Lung microvascular endothelial cell (primary cell): ENCODE data around the gene THEMIS. TPM values are rescaled to one million over a fixed set of nuclear protein-coding genes. Genes with fewer than 3 reads are reported as not detected.
A peak's percentile ranks its signal among the peaks of the same experiment; 100 is the strongest.
"Not testable (repeated sequence)": the region's sequence is repeated elsewhere in the genome, so short reads cannot be mapped to it uniquely, and the experiment has no call there.

Experiments
- DNase-seq, 2 donors: peaks; one replicate each; pipeline versions ENCODE4 v3.0.0 to v3.0.0-alpha.2; 2010; ENCODE audit warnings: low read depth in 2 of 2
- total RNA-seq: library from RNA; depleted of rRNA; stranded (reverse); fragments of >200 nt; gene quantifications from 2 replicates; pipeline ENCODE4 v1.2.1, GENCODE V29; 2014

THEMIS gene, protein sequence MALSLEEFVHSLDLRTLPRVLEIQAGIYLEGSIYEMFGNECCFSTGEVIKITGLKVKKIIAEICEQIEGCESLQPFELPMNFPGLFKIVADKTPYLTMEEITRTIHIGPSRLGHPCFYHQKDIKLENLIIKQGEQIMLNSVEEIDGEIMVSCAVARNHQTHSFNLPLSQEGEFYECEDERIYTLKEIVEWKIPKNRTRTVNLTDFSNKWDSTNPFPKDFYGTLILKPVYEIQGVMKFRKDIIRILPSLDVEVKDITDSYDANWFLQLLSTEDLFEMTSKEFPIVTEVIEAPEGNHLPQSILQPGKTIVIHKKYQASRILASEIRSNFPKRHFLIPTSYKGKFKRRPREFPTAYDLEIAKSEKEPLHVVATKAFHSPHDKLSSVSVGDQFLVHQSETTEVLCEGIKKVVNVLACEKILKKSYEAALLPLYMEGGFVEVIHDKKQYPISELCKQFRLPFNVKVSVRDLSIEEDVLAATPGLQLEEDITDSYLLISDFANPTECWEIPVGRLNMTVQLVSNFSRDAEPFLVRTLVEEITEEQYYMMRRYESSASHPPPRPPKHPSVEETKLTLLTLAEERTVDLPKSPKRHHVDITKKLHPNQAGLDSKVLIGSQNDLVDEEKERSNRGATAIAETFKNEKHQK
- total RNA-seq = not detected in 2 replicates

DNA sequence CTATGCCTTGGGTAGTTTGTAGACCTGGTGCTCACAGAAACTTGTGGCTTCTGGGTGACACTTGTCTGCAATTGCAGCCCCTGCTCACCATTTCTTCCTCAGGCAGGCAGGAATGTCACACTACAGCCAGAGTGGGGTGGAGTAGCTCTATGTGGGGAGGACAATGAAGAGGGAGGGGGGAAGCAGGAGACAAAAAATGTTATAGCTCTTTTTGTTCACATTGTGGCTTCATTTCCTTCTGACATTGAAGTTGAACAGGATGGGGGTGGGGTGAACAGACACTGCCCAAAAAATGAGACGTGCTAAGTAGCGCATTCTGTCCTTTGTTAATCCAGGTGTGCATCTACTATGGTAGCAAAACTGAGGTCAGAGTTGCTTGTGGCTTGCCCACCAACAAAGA is at the start of gene THEMIS:
TSS of gene THEMIS (minus strand) at position 124 of the 400 bp plus-strand sequence. CDS start 126 bp downstream, outside the sequence.
- DNase-seq = no peak

DNA sequence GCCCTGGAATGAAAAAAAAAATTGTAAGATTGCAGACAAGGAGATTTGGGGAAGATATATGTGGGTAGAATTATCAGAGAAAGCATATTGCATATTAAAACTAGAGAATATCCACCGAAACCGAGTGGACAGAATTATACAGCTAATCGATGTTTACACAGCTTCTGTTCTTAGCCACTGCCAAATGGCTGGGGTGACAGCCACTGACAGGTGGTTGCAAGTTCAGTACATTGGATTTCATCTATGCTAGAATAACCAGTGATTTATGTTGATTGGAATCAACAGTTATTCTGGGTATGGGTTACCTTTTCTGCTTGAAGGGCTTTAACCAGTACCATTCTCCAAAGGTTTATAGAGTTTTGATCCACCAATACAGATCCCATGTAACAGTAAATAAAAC is 48.4 kb upstream of the THEMIS start:
- DNase-seq = no peak

DNA sequence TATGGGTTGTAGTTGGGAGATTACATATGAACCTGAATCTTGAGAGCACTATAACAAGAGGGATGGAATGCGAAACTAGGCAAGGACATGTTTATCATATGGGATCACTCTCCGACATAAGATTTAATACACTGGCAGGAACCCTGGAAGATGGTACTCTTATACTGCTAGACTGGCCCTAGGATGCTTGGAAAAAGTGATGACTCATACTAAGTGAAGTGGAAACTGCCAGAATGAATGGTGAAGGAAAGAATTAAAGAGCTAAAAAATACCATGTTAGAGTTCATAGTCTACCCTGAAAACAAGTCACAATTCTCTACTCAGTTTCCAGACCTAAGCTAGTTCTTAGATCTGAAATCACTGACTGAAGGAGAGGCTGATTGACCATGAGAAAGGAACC is 45.5 kb upstream of the THEMIS start:
- no peak for DNase-seq

DNA sequence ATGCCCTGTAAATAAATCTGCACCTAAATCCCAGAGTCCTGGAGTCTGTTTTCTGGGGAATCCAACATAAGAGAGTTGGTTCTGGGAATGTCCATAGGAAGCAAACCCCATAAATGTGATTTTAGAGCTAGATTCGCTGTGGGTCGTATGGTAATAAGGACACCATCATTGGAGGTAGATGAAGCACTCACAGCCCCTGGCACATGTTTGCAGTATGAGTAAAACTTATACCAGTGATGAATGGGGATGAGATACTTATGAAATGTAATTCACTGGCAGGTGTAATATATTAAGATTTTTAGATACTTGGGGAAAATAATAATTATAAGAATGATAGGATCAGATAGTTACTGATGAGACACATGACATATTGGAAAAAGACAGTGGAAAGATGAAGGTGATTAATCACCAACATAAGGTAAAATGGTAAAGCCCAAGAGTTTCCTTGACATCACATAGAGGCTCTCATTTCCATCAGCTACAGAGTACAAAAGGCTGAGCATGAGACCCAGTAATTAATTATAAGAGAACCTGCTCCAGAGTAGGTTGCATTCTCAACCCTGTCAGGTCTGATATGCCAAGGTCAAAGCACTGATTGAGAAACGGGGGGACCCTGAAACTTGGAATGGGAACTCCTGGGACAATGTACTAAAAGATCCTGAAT is 44.7 kb upstream of the THEMIS start:
- no peak for DNase-seq

DNA sequence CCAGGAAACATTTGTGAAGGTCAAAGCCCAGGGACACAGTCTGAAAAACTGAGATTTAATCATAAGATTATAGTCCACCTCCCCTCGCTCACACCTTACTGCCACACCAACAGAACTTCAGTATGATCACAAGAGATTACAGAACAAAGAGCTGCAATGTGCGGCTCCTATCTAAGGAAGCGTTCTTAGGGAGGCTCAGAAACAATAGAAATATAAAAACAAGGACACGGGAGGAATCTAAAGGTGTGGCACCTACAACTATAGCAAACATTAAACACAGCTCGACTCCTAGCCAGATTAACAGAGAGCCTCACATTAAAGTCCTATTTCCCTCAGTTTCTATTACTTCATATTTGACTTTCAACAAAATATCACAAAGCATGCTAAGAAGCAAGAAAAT is 40.4 kb upstream of the THEMIS start:
- no peak for DNase-seq

DNA sequence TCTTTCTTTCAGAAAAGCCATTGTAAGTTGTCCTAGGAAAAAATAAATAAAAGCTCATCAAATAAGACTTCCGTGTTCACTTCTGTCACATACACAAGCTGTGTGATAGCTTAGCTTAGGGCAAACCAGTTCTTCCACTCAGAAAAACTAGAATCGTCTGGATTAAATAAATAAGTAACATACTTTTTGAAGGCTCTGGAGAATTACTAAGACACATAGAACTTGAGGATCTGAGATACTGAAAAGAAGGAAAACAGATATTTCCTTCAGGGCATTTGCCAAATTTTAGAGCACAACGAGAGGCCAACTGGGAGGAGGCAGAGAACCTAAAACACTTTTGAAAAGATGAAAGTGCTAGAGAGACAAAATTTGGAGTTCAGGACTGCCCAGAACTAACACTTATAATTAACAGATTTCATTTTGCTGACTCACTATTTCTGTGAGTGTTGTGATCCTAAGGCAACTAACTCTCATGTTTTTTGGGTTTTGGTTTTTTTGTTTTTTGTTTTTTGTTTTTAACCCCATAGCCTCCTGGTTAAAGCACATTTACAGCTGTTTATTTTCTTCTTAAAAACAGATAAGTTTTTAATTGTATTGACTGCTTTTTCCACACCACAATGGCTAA is 38.7 kb upstream of the THEMIS start:
- peak; percentile 4 to 20 for DNase-seq

DNA sequence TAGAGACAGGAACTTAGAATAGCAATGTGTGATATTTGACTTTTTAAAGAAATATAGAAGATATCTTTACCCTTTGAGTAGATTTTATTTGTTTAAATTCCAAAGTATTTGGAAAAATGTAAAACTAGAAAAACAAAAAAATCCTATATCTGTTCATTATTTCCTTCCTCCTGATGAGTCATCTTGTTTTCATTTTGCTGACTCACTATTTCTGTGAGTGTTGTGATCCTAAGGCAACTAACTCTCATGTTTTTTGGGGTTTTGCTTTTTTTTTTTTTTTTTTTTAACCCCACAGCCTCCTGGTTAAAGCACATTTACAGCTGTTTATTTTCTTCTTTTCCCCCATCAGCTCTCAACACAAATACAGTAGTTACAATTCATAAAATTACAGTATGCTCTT is 37.8 kb upstream of the THEMIS start:
- DNase-seq = peak; percentile 66 to 76

DNA sequence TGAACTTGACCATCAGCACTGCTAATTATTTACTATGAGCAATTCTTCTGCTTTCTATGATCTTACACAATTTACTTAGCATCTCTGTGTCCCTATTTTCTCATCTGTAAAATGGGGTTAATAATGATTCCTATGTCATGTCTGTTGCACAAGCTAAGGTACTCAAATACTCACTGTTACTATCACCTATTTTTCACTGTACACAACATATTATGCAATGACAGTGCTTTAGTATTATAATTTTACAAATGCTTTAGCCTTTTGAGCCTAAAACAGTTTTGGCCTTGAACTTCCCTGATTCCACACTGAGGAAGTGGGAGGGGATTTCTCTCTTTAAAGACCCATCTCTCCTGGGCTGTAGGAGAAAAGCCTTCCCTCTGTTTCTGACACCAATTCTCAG is 36.9 kb upstream of the THEMIS start:
- no peak for DNase-seq

DNA sequence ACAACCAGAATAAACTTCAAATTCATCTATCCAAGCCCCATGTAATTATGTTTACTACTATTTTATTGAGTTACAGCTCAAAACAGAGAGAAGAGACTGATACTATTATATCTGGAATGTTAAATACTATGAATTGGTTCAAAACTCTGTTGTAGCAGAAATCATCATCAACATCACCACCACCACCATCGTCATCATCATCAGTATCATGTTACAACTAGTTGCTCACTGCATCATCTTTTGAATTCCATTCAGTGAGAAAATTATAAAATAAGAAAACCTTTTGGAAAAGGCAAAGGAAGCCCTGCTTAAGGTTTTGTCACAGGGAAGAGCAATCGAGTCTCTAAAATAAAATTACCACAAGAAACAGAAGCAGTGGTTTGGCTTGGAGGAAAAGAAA is 36.2 kb upstream of the THEMIS start:
- no peak for DNase-seq

DNA sequence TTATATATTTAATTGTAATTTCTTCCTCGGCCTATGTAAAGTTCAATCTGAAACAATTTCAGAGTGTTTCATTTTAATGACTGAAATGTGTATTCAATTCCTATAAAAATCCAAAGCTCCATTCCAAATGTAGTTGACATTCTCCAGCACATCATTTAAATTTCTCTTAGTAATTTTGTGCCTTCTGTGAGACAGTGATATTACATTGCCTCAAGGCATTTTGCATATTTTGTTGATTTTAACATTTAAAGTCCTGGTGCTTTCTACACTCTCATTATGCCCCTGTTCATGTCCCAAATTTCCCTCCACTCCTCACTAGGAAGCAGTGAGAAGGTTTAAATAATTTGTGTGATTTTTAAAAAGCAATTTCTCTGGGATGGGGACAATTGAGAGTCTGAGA is 34.1 kb upstream of the THEMIS start:
- no peak for DNase-seq

DNA sequence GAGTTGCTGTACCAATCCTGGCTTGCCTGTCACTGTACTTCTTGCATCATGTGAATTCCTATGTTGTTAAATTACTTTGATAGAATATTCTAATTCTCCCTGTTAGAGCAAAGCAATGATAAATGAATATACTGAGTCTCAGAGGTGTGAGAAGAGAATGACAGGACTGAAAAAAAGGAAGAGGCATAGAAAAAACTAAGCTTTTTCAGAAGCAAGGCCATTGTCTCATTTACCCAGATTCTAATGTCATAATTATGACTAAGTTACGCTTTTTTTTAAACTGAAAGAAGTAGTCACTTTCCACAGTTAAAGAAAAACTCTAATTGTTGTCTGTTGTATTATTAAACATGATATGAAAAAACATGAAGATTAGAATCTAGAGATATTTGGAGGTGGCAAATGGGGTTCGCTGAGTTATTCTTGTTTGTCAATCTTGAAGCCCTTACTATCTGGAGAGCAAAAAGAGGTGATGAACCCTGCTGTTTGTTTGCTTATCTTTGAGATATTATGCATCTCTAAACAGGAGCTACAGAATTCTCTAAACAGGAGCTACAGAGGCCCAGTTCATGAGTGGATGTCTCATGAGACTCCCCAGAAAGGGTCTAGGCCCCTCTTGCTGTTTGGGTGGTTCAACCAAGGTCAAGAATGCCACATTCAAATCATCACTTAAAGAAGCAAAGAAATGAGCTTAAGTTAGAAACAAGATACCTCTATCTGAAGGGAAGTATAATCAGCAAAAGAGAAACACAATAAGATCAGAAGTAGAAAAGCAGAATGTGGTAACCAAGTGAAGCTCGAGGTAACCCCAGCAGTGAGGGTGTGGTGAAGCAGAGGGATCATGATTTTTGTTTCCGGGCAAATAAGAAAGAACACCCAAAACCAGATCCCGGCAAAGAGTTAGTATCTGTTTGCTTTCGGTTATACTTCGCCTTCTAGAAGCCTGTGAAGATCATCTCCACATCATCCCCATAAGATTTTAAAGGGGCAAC is 33.3 kb upstream of the THEMIS start:
- DNase-seq = no peak

DNA sequence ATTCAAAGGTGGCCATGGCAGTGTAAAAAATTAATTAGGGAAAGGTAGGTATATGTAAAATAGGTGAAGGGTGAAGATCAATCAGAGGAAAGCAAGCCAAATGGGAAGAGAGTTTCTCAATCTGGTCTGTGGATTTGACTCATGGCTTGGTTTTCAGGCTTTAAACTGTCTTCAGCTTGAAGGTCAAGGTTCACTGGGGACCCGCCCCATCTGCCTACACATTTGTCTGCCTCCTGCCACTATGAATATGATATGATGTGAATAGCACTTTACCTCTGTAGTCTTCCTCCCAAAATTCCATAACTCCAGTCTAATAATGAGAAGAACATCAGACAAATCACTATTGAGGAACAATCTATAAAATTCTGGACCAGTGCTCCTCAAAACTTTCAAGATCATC is 32.3 kb upstream of the THEMIS start:
- DNase-seq = no peak

DNA sequence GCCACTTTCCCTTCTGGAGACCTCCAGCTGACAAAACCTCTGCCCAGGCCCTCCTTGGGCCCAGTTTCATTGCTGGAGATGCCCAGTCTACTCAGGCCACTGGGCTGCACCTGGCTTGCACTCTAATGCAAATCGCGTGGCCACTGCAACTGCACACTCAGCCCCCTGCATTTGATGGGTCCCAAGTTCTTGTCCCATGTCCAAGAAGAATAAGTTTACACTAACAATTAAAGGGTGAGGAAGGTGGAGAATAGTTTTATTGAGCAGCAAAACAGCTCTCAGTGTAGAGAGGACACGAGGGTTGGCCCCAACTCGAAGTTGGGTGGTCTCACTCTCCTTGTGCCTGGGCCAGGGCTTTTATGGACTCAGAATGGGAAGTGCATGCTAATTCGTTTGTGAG is 31.9 kb upstream of the THEMIS start:
- no peak for DNase-seq

DNA sequence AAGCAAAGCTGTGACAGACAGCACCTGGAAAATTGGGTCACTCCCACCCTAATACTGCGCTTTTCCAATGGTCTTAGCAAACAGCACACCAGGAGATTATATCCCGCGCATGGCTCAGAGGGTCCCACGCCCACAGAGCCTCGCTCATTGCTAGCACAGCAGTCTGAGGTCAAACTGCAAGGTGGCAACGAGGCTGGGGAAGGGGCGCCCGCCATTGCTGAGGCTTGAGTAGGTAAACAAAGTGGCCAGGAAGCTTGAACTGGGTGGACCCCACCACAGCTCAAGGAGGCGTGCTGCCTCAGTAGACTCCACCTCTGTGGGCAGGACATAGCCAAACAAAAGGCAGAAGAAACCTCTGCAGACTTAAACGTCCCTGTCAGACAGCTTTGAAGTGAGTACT is 25.6 kb upstream of the THEMIS start:
- not testable (repeated sequence) for DNase-seq

DNA sequence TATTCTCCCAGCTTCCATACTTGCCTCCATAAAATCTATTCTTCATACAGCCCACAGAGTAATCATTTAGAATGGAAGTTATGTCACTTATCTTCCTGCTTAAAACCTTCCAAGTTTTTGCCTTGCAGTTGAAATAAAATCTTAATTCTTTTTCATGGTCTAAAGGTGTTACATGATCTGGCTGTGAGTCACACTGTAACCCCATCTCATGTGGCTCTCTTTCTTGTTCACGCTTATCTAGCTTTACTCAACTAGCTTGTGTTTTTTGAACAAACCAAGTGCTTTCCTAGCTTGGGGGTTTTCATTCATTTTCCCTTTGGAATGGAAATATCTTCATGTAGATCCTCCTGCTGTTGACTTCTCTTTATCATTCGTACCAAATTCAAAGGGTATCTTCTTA is 23.6 kb upstream of the THEMIS start:
- DNase-seq = no peak

DNA sequence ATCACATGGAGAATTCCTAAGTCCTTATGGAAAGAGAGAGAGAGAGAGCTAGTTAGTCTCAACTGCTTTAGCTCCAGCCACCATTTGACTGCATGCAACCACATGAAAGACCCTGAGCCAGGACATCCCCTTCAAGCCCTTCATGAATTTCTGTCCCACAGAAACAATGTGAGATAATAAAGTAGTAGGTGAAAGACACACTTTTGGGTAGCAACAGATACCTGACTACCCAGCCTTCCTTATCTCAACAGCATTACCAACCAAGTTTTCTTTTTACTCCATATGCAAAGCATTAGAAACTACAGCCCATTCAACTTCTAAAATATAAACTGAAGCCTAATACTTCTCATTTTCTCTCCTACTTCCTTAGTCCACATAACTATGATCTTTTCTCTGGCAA is 23.2 kb upstream of the THEMIS start:
- DNase-seq = no peak

DNA sequence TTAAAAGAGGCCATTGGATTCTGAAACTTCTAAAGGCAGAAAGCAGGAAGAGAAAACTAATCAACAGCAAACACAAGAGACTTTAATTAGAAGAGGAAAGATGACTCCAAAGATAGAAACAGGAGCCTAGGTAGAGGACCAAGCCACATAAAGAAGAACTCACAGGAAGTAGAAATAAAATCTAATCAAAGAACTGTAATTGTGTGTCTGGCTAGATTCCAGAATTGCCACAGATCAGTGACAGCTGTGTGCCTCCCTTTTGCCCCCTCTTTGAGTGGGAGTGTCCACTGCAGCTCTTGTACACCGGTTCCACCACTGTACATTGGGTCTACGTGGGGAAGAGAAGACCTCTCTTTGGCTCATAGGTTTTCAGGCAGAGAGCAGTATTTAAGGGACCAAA is 22.3 kb upstream of the THEMIS start:
- DNase-seq = no peak

DNA sequence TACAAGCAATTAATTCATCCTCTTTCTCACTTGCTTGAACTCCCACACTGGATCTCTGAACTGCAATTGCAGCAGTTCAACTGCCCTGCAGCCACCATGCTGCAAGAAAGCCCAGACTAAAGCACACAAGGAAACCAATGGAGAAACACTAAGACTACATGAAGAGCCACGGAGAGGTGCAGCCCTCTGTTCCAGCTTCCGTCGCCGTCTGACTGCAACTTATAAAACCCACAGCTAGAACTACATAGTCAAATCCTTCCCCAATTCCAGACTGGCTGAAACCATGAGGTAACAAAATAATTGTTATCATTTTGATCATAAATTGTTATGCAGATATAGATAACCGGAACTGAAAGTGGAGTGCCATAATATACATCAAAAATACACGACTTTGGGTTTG is 21.1 kb upstream of the THEMIS start:
- DNase-seq = no peak

DNA sequence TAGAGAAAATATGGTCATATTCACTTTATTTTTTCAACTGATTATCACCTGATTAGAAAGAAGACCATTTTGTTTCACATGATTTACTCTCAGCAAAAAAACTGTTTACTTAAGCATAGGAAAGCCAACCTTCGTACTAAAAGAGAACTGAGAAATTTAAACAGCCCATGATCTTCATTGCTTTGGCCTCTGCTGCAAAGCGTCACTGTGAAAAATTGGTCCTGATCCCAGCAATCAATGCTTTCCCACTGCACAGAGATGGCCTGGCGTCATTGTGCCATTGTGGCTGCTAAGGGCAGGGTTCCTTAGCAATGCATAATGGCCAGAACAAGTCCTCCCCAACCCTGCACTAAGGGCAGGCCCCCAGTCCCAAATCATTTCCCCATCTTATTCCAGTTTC is 19.9 kb upstream of the THEMIS start:
- no peak for DNase-seq

DNA sequence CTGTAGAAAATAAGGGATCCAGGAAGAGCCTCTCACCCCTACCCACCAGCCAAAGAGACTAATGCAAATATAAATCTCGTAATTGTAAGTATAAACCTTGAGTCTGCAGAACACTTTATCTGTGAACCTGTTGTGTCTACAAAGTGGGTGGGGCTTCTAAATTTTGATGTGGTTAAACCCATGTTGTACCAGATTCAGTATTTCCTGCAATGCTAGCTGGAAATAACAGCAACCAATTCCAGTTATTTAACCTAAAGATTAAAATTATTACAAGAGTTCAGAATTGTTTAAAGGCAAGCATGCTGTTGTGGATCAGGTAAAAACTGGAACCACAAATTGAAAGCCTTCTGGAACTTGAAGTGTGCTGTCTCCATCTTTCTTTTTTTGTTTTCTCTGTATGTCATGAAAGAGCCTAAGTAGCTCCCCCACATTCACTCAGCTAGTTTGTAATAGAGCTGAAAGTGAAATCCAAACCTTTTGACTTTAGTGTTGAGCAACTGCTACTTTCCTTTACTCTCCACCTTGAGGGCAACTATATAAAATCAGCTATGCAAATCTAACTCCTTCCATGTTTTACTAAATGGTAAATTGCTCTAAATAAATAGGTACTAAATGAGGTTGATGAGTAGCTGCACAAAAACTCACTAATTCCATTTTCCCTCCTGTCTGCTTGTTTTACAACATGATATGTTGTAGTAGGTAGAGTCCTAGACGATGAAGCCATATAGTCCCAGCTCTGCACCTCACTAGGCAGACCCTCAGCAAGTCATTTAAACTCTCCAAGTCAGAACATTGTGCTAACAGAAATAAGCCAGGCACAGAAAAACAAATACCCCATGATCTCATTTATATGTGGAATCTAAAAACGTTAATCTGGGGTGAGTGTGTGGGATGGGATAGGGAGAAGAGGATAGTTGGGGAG is 17.9 kb upstream of the THEMIS start:
- no peak for DNase-seq
